ENCODE results near the gene ATP6V1C2. TPM values are rescaled to one million over a fixed set of nuclear protein-coding genes. Genes with fewer than 3 reads are reported as not detected.

ATP6V1C2 gene
- total RNA-seq, 1 donor from 2014 or later = 0.69 TPM

- Histone ChIP-seq H3K9me3 (replicated peaks) (no peaks in the 10 kb centered on the region), H3K27me3 (ENCODE audit: low read depth) (no peaks in the 10 kb centered on the region), H3K4me3 (no peak overlapping the region), H3K36me3 (no peaks in the 10 kb centered on the region), H3K4me1 (peaks cover 14% of the 10 kb centered on the region), H3K27ac (replicated peaks) (no peak overlapping the region)
- no peak for TF ChIP-seq CTCF (IDR thresholded peaks at IDR 0.05; ENCODE audit: borderline replicate concordance)
- intact Hi-C loops (cut with micrococcal nuclease) = no loop called here
- no peak for DNase-seq
Observed at GRCh38 chr2:10763461-10763800, 42.0 kb downstream of the ATP6V1C2 start.

- Histone ChIP-seq H3K9me3 (replicated peaks) (no peaks in the 10 kb centered on the region), H3K4me1 (peaks cover 16% of the 10 kb centered on the region), H3K27ac (replicated peaks) (no peak overlapping the region), H3K4me3 (no peak overlapping the region), H3K36me3 (no peaks in the 10 kb centered on the region), H3K27me3 (ENCODE audit: low read depth) (no peaks in the 10 kb centered on the region)
- no peak for TF ChIP-seq CTCF (IDR thresholded peaks at IDR 0.05; ENCODE audit: borderline replicate concordance)
- intact Hi-C loops (cut with micrococcal nuclease) = no loop called here
- no peak for DNase-seq
Observed at GRCh38 chr2:10764096-10764785, 42.8 kb downstream of the ATP6V1C2 start.

- no peak for DNase-seq
- peaks cover 16% of the 10 kb centered on the region for H3K4me1 ChIP-seq
- no peak for TF ChIP-seq CTCF (IDR thresholded peaks at IDR 0.05; ENCODE audit: borderline replicate concordance)
- H3K27ac ChIP-seq (replicated peaks) = no peak overlapping the region
- intact Hi-C loops (cut with micrococcal nuclease) = no loop called here
- no peaks in the 10 kb centered on the region for H3K9me3 ChIP-seq (replicated peaks)
- no peaks in the 10 kb centered on the region for H3K36me3 ChIP-seq
- H3K27me3 ChIP-seq (ENCODE audit: low read depth) = no peaks in the 10 kb centered on the region
- H3K4me3 ChIP-seq = no peak overlapping the region
Observed at GRCh38 chr2:10764896-10765295, 43.5 kb downstream of the ATP6V1C2 start.

- no peaks in the 10 kb centered on the region for H3K9me3 ChIP-seq (replicated peaks)
- intact Hi-C loops (cut with micrococcal nuclease) = no loop called here
- H3K36me3 ChIP-seq = no peaks in the 10 kb centered on the region
- no peak for TF ChIP-seq CTCF (IDR thresholded peaks at IDR 0.05; ENCODE audit: borderline replicate concordance)
- DNase-seq = no peak
- no peaks in the 10 kb centered on the region for H3K27me3 ChIP-seq (ENCODE audit: low read depth)
- no peak overlapping the region for H3K27ac ChIP-seq (replicated peaks)
- peaks cover 16% of the 10 kb centered on the region for H3K4me1 ChIP-seq
- H3K4me3 ChIP-seq = no peak overlapping the region
Observed at GRCh38 chr2:10765461-10765860, 44.0 kb downstream of the ATP6V1C2 start.

GRCh38 chr2:10765914-10766313 lies 44.5 kb downstream of the ATP6V1C2 start:
- DNase-seq = no peak
- Histone ChIP-seq H3K4me3 (no peak overlapping the region), H3K4me1 (peaks cover 16% of the 10 kb centered on the region), H3K9me3 (replicated peaks) (no peaks in the 10 kb centered on the region), H3K27me3 (ENCODE audit: low read depth) (no peaks in the 10 kb centered on the region), H3K36me3 (no peaks in the 10 kb centered on the region), H3K27ac (replicated peaks) (no peak overlapping the region)
- no peak for TF ChIP-seq CTCF (IDR thresholded peaks at IDR 0.05; ENCODE audit: borderline replicate concordance)
- intact Hi-C loops (cut with micrococcal nuclease) = no loop called here
